Body of pancreas (tissue), 4 donors: ENCODE measurements around the gene TCF12. TPM values are rescaled to one million over a fixed set of nuclear protein-coding genes. Genes with fewer than 3 reads are reported as not detected.

Experiments
- ATAC-seq: fragments of 150-250 bp; one replicate; pipeline ENCODE4 v1.9.1; 2016
- DNase-seq, 4 donors: peaks; one replicate each; pipeline ENCODE4 v3.0.0-alpha.2; 2019
- H3K27ac ChIP-seq, 4 donors: fragments of 200-600 bp; sonication (generic); 1 replicate in 3 of 4; 2 replicates in 1 of 4; pipeline versions ENCODE4 v1.5.1 to v1.6.1; 2016 to 2019; ENCODE audit warnings: mild to moderate bottlenecking in 1 of 4, mixed read lengths in 1 of 4, moderate library complexity in 1 of 4
- H3K27me3 ChIP-seq, 2 donors: fragments of 200-600 bp; sonication (generic); one replicate each; pipeline ENCODE4 v1.6.0; 2016; ENCODE audit warnings: mild to moderate bottlenecking in 1 of 2
- H3K36me3 ChIP-seq, 2 donors: fragments of 200-600 bp; sonication (generic); replicated peaks in 1 of 2; 2 replicates each; pipeline ENCODE4 v1.5.1; 2016; ENCODE audit warnings: low read depth in 2 of 2; ENCODE audit not compliant: insufficient read depth in 1 of 2
- H3K4me1 ChIP-seq: fragments of 200-600 bp; sonication (generic); one replicate; pipeline ENCODE4 v1.6.0; 2016
- H3K4me3 ChIP-seq, 2 donors: fragments of 200-600 bp; sonication (generic); 1 replicate in 1 of 2; 2 replicates in 1 of 2; pipeline ENCODE4 v1.5.1; 2016 to 2019
- H3K9me3 ChIP-seq, 3 donors: fragments of 200-600 bp; sonication (generic); 1 replicate in 2 of 3; 2 replicates in 1 of 3; pipeline ENCODE4 v1.5.1; 2016
- POLR2A ChIP-seq, 3 donors: fragments of 450-650 bp; IDR thresholded peaks; one replicate each; pipeline ENCODE4 v1.6.1; 2016; ENCODE audit warnings: antibody characterized with exemption in 3 of 3, mild to moderate bottlenecking in 2 of 3
- WGBS, 2 donors: methylation state at CpG; one replicate each; pipeline ENCODE4 v1.1.5; 2017; 5-methylcytosine and 5-hydroxymethylcytosine counted together
- intact Hi-C: fragments of 100-400 bp; cut with DNase I; formaldehyde crosslinking; loops from one replicate; pipeline ENCODE4 v1.15.1; 2023
- total RNA-seq, 2 donors: library from RNA; depleted of rRNA; stranded (reverse); fragments of >200 nt; gene quantifications; one replicate each; pipeline ENCODE4 v1.1.0, GENCODE V29; 2016
- TF ChIP-seq, protein P1 (sequence below), 7 experiments: fragments of 450-650 bp in 4 of 7; fragments of 200-600 bp in 3 of 7; sonication (generic) in 3 of 7; IDR thresholded peaks; one replicate each; pipeline ENCODE4 v1.5.1; 2016 to 2019; ENCODE audit warnings: antibody characterized with exemption in 7 of 7

The TCF12 gene
- total RNA-seq, 2 donors from 2014 or later: 27.2 to 49.4 TPM

DNA sequence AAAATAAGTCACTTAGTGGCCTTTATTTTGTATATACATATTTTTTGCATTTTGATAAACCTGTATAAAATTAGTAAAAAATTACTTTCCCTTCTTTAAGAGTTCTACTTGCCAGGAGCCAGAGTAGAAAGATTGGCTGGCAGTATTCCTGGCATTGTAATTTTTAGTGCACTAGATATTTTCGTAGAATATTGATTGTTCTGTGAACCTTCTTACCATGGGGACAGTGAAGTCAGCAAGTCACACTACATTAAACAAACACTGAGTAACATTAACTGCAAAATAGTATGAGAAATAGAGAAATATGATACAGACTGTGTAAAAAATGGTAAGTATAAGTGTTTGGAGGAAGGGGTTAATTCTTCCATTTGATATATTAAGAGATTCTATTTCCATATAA is 26.0 kb downstream of the TCF12 start:
- DNase-seq (no peak), ATAC-seq (no peak)
- Histone ChIP-seq H3K4me1 (peaks cover 33% of the 10 kb centered on the region), H3K27ac (no peak overlapping the region), H3K9me3 (no peaks in the 10 kb centered on the region), H3K36me3 (no peaks in the 10 kb centered on the region), H3K4me3 (no peak overlapping the region), H3K27me3 (no peaks in the 10 kb centered on the region)
- 17 to 25% methylated on average over 1 of the region's 1 CpG for WGBS, 2 donors
- intact Hi-C loops: no loop called here
- TF ChIP-seq, protein P1, sequence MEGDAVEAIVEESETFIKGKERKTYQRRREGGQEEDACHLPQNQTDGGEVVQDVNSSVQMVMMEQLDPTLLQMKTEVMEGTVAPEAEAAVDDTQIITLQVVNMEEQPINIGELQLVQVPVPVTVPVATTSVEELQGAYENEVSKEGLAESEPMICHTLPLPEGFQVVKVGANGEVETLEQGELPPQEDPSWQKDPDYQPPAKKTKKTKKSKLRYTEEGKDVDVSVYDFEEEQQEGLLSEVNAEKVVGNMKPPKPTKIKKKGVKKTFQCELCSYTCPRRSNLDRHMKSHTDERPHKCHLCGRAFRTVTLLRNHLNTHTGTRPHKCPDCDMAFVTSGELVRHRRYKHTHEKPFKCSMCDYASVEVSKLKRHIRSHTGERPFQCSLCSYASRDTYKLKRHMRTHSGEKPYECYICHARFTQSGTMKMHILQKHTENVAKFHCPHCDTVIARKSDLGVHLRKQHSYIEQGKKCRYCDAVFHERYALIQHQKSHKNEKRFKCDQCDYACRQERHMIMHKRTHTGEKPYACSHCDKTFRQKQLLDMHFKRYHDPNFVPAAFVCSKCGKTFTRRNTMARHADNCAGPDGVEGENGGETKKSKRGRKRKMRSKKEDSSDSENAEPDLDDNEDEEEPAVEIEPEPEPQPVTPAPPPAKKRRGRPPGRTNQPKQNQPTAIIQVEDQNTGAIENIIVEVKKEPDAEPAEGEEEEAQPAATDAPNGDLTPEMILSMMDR (IDR thresholded peaks at IDR 0.05): no peak
- TF ChIP-seq POLR2A (IDR thresholded peaks at IDR 0.05): no peak

DNA sequence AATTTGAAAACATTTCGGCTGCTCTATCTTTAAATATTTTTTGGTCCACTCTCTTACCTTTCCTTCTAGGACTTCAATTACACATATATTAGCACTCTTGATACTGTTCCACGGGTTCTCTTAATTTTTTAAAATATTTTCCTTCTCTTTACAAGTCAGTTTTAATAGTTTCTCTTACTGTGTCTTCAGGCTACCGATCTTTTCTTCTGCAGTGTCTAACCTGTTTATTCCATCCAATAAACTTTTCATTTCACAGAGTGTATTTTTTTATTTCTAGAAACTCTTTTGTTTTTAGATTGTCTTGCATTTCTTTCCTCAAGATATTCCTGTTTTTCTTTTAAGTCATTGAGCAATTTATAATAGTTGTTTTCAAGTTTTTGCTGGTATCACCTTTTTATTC is 27.7 kb downstream of the TCF12 start:
- Histone ChIP-seq H3K4me3 (no peak overlapping the region), H3K27ac (no peak overlapping the region), H3K4me1 (peaks cover 25% of the 10 kb centered on the region), H3K27me3 (no peaks in the 10 kb centered on the region), H3K9me3 (no peaks in the 10 kb centered on the region), H3K36me3 (no peaks in the 10 kb centered on the region)
- intact Hi-C loops: no loop called here
- WGBS, 2 donors: 97 to 98% methylated on average over 3 of the region's 3 CpGs
- no peak for DNase-seq
- TF ChIP-seq POLR2A (IDR thresholded peaks at IDR 0.05): no peak
- TF ChIP-seq, protein P1 (IDR thresholded peaks at IDR 0.05): no peak
- ATAC-seq: no peak

DNA sequence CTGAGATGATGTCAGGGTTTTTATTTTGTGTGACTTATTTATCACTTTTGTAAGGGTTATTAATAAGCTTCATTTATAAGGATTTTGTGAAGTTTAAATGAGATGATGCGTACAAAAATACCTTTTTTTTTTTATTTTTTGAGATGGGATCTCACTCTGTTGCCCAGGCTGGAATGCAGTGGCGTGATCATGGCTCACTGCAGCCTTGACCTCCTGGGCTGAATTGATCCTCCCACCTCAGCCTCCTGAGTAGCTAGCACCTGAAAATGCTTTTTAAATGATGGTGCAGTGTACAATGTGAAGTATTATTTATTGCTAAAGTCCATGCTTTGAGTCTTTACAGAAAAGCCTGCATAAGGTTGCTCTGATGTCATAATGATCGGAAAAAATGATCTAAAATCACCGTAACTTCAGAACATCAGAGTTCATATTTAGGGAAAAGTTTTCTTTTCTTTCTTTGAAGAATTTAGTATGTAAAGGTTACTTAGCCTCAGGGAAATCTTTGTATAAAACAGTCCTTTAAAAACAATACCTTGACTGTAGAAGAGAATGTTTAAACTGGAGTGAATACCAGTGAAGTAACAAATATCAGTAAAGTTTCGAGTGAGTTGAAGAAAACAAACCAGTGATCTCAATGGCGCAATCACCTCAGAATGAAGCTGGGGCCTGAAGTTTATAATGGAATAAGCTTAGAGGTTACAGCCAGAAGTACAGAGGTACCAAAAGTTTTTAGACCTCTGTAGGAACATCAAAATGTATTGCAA is 29.7 kb downstream of the TCF12 start:
- TF ChIP-seq POLR2A (IDR thresholded peaks at IDR 0.05): no peak
- TF ChIP-seq, protein P1 (IDR thresholded peaks at IDR 0.05): no peak
- WGBS, 2 donors: 96 to 97% methylated on average over 6 of the region's 6 CpGs
- Histone ChIP-seq H3K4me1 (peaks cover 12% of the 10 kb centered on the region), H3K36me3 (no peaks in the 10 kb centered on the region), H3K27ac (no peak overlapping the region), H3K4me3 (no peak overlapping the region), H3K9me3 (no peaks in the 10 kb centered on the region), H3K27me3 (no peaks in the 10 kb centered on the region)
- DNase-seq (no peak), ATAC-seq (no peak)
- intact Hi-C loops: no loop called here

DNA sequence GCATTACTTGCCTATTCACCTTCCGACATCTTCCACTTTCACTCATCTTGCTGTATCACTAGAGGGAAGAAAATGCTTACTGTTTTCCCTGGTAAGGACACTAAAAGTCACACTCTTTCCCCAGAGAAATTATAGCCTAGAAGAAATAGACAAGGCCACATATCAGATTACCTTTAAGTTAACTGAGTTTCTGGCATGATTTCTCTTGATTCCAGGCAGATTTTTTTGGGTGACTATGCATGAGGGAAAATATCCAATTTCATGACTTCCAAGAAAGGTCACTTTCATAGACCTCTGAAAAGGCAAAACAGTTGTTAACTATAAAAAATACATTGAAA is 30.3 kb downstream of the TCF12 start:
- Histone ChIP-seq H3K4me3 (no peak overlapping the region), H3K27ac (no peak overlapping the region), H3K4me1 (peaks cover 12% of the 10 kb centered on the region), H3K36me3 (no peaks in the 10 kb centered on the region), H3K27me3 (no peaks in the 10 kb centered on the region), H3K9me3 (no peaks in the 10 kb centered on the region)
- ATAC-seq (no peak), DNase-seq (no peak)
- TF ChIP-seq, protein P1 (IDR thresholded peaks at IDR 0.05): no peak
- intact Hi-C loops: no loop called here
- 92 to 96% methylated on average over 1 of the region's 1 CpG for WGBS, 2 donors

DNA sequence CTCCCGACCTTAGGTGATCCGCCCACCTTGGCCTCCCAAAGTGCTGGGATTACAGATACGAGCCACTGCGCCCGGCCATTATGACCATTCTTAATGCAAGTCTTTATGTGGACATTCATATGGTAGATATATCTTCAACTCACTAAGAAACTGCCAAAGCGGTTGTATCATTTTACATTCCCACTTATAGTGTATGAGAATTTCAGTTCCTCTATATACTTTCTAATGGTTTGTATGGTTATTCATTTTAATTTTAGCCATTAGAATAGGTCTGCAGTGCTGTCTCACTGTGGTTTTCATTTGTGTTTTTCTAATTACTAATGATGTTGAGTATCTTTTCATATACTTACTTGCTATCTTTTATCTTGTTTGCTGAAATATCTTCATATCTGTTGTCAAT is 32.5 kb downstream of the TCF12 start:
- TF ChIP-seq POLR2A (IDR thresholded peaks at IDR 0.05): no peak
- TF ChIP-seq, protein P1 (IDR thresholded peaks at IDR 0.05): no peak
- ATAC-seq (no peak), DNase-seq (no peak)
- no peaks in the 10 kb centered on the region for H3K36me3 ChIP-seq
- WGBS, 2 donors: 98% methylated on average over 6 of the region's 6 CpGs
- no peaks in the 10 kb centered on the region for H3K27me3 ChIP-seq
- no peak overlapping the region for H3K27ac ChIP-seq
- intact Hi-C loops: no loop called here
- no peaks in the 10 kb centered on the region for H3K9me3 ChIP-seq
- H3K4me3 ChIP-seq: no peak overlapping the region
- H3K4me1 ChIP-seq: no peaks in the 10 kb centered on the region
